Upper lobe of left lung (tissue), 6 donors: Measurements from ENCODE around the gene HLA-DPA1. TPM values are rescaled to one million over a fixed set of nuclear protein-coding genes. Genes with fewer than 3 reads are reported as not detected.

Experiments
- ATAC-seq, 2 donors: fragments of 200-7000 bp; cut with Tn5 transposase; one replicate each; pipeline ENCODE4 v1.9.1; 2022; ENCODE audit warnings: mild to moderate bottlenecking in 2 of 2, moderate library complexity in 2 of 2; ENCODE audit not compliant: low FRiP score in 2 of 2
- DNase-seq, 2 donors: peaks; one replicate each; pipeline ENCODE4 v3.0.0-alpha.2; 2019 to 2020
- H3K27ac ChIP-seq, 4 donors: fragments of 200-600 bp; sonication (generic); one replicate each; pipeline ENCODE4 v1.5.1; 2016 to 2019
- H3K27me3 ChIP-seq, 4 donors: fragments of 200-600 bp; sonication (generic); one replicate each; pipeline ENCODE4 v1.5.1; 2017 to 2019
- H3K36me3 ChIP-seq, 4 donors: fragments of 200-600 bp; sonication (generic); one replicate each; pipeline ENCODE4 v1.5.1; 2016 to 2019
- H3K4me1 ChIP-seq, 4 donors: fragments of 200-600 bp; sonication (generic); one replicate each; pipeline ENCODE4 v1.5.1; 2018 to 2019
- H3K4me3 ChIP-seq, 4 donors: fragments of 200-600 bp; sonication (generic); one replicate each; pipeline ENCODE4 v1.5.1; 2017 to 2019; ENCODE audit warnings: mild to moderate bottlenecking in 2 of 4, moderate library complexity in 1 of 4
- H3K9me3 ChIP-seq, 4 donors: fragments of 200-600 bp; sonication (generic); one replicate each; pipeline ENCODE4 v1.5.1; 2018 to 2019
- CTCF ChIP-seq, 6 experiments: fragments of 450-650 bp in 4 of 6; fragments of 200-600 bp in 2 of 6; sonication (generic) in 2 of 6; IDR thresholded peaks; one replicate each; pipeline ENCODE4 v1.5.1; 2016 to 2019; ENCODE audit warnings: antibody characterized with exemption in 6 of 6
- EP300 ChIP-seq, 4 donors: sonication (generic); formaldehyde crosslinking; IDR thresholded peaks; one replicate each; pipeline ENCODE4 v1.5.1; 2017; ENCODE audit warnings: antibody characterized with exemption in 4 of 4, control low read depth in 2 of 4
- POLR2A ChIP-seq, 4 donors: fragments of 450-650 bp; IDR thresholded peaks; one replicate each; pipeline ENCODE4 v1.5.1; 2016 to 2017; ENCODE audit warnings: antibody characterized with exemption in 4 of 4, mild to moderate bottlenecking in 2 of 4
- POLR2AphosphoS5 ChIP-seq, 2 donors: sonication (generic); formaldehyde crosslinking; IDR thresholded peaks; one replicate each; pipeline ENCODE4 v1.5.1; 2017; ENCODE audit warnings: antibody characterized with exemption in 2 of 2
- WGBS, 2 donors: methylation state at CpG; one replicate each; pipeline ENCODE4 v1.1.5; 2017 to 2018; 5-methylcytosine and 5-hydroxymethylcytosine counted together
- total RNA-seq, 6 donors: library from RNA; depleted of rRNA in 4 of 6; stranded (reverse); fragments of >200 nt in 4 of 6; gene quantifications; one replicate each; pipeline versions ENCODE4 v1.1.0 to v1.2.1, GENCODE V29; 2016 to 2021
- donor health status: DM: no; HTN: no; CAD: no; lungs with moderate emphysema.
- donor health status: DM: no; HTN: yes; CAD: no; lungs with severe emphysema.

Gene HLA-DPA1
- total RNA-seq, 6 donors from 2014 or later: 109 to 674 (median 399) TPM

GRCh38 chr6:33116841-33117711, 43.6 kb upstream of the HLA-DPA1 start:
- no peak for TF ChIP-seq EP300 (IDR thresholded peaks at IDR 0.05)
- TF ChIP-seq POLR2A (IDR thresholded peaks at IDR 0.05): no peak
- no peak for TF ChIP-seq CTCF (IDR thresholded peaks at IDR 0.05)
- no peak for TF ChIP-seq POLR2AphosphoS5 (IDR thresholded peaks at IDR 0.05)
- DNase-seq: peak in 1 of 2 donors; percentile 58
- Histone ChIP-seq H3K27me3 (peaks cover 0 to 20% (median 10%) of the 10 kb centered on the region in 4 donors), H3K9me3 (no peaks in the 10 kb centered on the region), H3K27ac (no peak overlapping the region), H3K36me3 (no peaks in the 10 kb centered on the region), H3K4me1 (peaks cover 0 to 10% (median 3%) of the 10 kb centered on the region in 4 donors), H3K4me3 (no peak overlapping the region)
- ATAC-seq: no peak
- WGBS, 2 donors: 7 to 15% methylated on average over 29 to 32 of the region's 32 CpGs

- ATAC-seq: no peak
- no peak for DNase-seq
- Histone ChIP-seq H3K4me3 (no peak overlapping the region), H3K36me3 (no peaks in the 10 kb centered on the region), H3K9me3 (no peaks in the 10 kb centered on the region), H3K27me3 (peaks cover 0 to 20% (median 10%) of the 10 kb centered on the region in 4 donors), H3K27ac (no peak overlapping the region), H3K4me1 (peaks cover 0 to 10% (median 3%) of the 10 kb centered on the region in 4 donors)
- TF ChIP-seq CTCF (IDR thresholded peaks at IDR 0.05) (no peak), EP300 (IDR thresholded peaks at IDR 0.05) (no peak), POLR2A (IDR thresholded peaks at IDR 0.05) (no peak), POLR2AphosphoS5 (IDR thresholded peaks at IDR 0.05) (no peak)
- 7 to 11% methylated on average over 6 of the region's 6 CpGs for WGBS, 2 donors
These were observed 43.0 kb upstream of the HLA-DPA1 start for GRCh38 chr6:33116417-33116816.

DNA sequence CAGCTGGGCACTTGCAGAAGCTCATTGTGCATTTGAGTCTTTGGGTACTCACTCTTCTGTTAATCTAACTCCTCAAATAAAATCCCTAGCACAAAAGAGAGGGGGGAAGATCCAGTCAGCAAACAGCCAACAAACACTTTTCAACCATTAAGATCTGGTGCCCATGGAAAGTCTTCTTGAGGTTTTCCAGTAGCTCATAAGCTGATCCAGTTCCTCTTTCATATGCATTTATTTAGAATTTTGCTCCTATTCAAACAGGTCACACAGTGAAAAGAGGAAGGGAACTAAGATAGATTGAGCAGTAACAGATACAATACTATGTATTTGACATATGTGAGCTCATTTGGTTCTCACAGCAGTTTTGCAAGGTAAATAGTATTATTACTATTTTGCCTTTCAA, 41.0 kb upstream of the HLA-DPA1 start:
- DNase-seq (no peak), ATAC-seq (no peak)
- no peaks in the 10 kb centered on the region for H3K9me3 ChIP-seq
- peaks cover 0 to 20% (median 10%) of the 10 kb centered on the region in 4 donors for H3K27me3 ChIP-seq
- H3K4me1 ChIP-seq: peaks cover 0 to 10% (median 3%) of the 10 kb centered on the region in 4 donors
- no peak overlapping the region for H3K4me3 ChIP-seq
- no peak overlapping the region for H3K27ac ChIP-seq
- no peak for TF ChIP-seq POLR2AphosphoS5 (IDR thresholded peaks at IDR 0.05)
- no peak for TF ChIP-seq EP300 (IDR thresholded peaks at IDR 0.05)
- TF ChIP-seq POLR2A (IDR thresholded peaks at IDR 0.05): no peak
- TF ChIP-seq CTCF (IDR thresholded peaks at IDR 0.05): no peak
- no peaks in the 10 kb centered on the region for H3K36me3 ChIP-seq

GRCh38 chr6:33113755-33114154, 40.3 kb upstream of the HLA-DPA1 start:
- no peak overlapping the region for H3K4me3 ChIP-seq
- no peak overlapping the region for H3K27ac ChIP-seq
- H3K36me3 ChIP-seq: no peaks in the 10 kb centered on the region
- H3K4me1 ChIP-seq: peaks cover 0 to 10% (median 3%) of the 10 kb centered on the region in 4 donors
- ATAC-seq: no peak
- WGBS, 2 donors: 62 to 64% methylated on average over 7 of the region's 7 CpGs
- H3K27me3 ChIP-seq: peaks cover 0 to 20% (median 10%) of the 10 kb centered on the region in 4 donors
- H3K9me3 ChIP-seq: no peaks in the 10 kb centered on the region
- TF ChIP-seq POLR2A (IDR thresholded peaks at IDR 0.05) (no peak), EP300 (IDR thresholded peaks at IDR 0.05) (no peak), POLR2AphosphoS5 (IDR thresholded peaks at IDR 0.05) (no peak), CTCF (IDR thresholded peaks at IDR 0.05) (no peak)
- DNase-seq: no peak
